ENCODE results near the gene CDK7.

CDK7 gene

GRCh38 chr5:69279517-69279916 is 44.8 kb downstream of the CDK7 start:
- H3K4me3 ChIP-seq (ENCODE audit: low read length), result no peak overlapping the region
- no peaks in the 10 kb centered on the region for H3K4me1 ChIP-seq (ENCODE audit: control insufficient read depth, low read length)
- H3K9me3 ChIP-seq (ENCODE audit: control insufficient read depth, insufficient read depth, low read length), result no peaks in the 10 kb centered on the region
- H3K27me3 ChIP-seq (ENCODE audit: control insufficient read depth, low read length), result no peaks in the 10 kb centered on the region
- H3K27ac ChIP-seq (ENCODE audit: low read depth, low read length), result no peak overlapping the region
- no peaks in the 10 kb centered on the region for H3K79me2 ChIP-seq (ENCODE audit: control insufficient read depth, low read length)
- peaks cover 44% of the 10 kb centered on the region for H3K36me3 ChIP-seq (ENCODE audit: control insufficient read depth, low read length)
- no peak overlapping the region for H3K4me2 ChIP-seq (ENCODE audit: low read length)
- TF ChIP-seq EZH2phosphoT487 (IDR thresholded peaks at IDR 0.05; ENCODE audit: borderline replicate concordance, low read length), result no peak
- TF ChIP-seq CTCF (IDR thresholded peaks at IDR 0.05; ENCODE audit: low read depth, low read length, poor library complexity, severe bottlenecking), result no peak
- peaks cover 12% of the 10 kb centered on the region for H3F3A ChIP-seq (ENCODE audit: control insufficient read depth, insufficient read depth)
- no peaks in the 10 kb centered on the region for H3K9me2 ChIP-seq (replicated peaks; ENCODE audit: control insufficient read depth, low read length)
- no peaks in the 10 kb centered on the region for H4K20me1 ChIP-seq (ENCODE audit: control insufficient read depth, insufficient read depth, low read depth, low read length)

- Histone ChIP-seq H3K27me3 (ENCODE audit: control insufficient read depth, low read length) (no peaks in the 10 kb centered on the region), H3F3A (ENCODE audit: control insufficient read depth, insufficient read depth) (peaks cover 12% of the 10 kb centered on the region), H3K4me1 (ENCODE audit: control insufficient read depth, low read length) (no peaks in the 10 kb centered on the region), H3K36me3 (ENCODE audit: control insufficient read depth, low read length) (peaks cover 35% of the 10 kb centered on the region), H3K9me3 (ENCODE audit: control insufficient read depth, insufficient read depth, low read length) (no peaks in the 10 kb centered on the region), H3K4me2 (ENCODE audit: low read length) (no peak overlapping the region), H3K9me2 (replicated peaks; ENCODE audit: control insufficient read depth, low read length) (no peaks in the 10 kb centered on the region), H3K27ac (ENCODE audit: low read depth, low read length) (no peak overlapping the region), H3K79me2 (ENCODE audit: control insufficient read depth, low read length) (no peaks in the 10 kb centered on the region), H3K4me3 (ENCODE audit: low read length) (no peak overlapping the region), H4K20me1 (ENCODE audit: control insufficient read depth, insufficient read depth, low read depth, low read length) (no peaks in the 10 kb centered on the region)
- TF ChIP-seq EZH2phosphoT487 (IDR thresholded peaks at IDR 0.05; ENCODE audit: borderline replicate concordance, low read length) (no peak), CTCF (IDR thresholded peaks at IDR 0.05; ENCODE audit: low read depth, low read length, poor library complexity, severe bottlenecking) (no peak)
Measured at GRCh38 chr5:69281114-69281513, 46.4 kb downstream of the CDK7 start.

GRCh38 chr5:69284203-69284602 is 49.5 kb downstream of the CDK7 start:
- no peaks in the 10 kb centered on the region for H3K27me3 ChIP-seq (ENCODE audit: control insufficient read depth, low read length)
- H3K9me3 ChIP-seq (ENCODE audit: control insufficient read depth, insufficient read depth, low read length), result no peaks in the 10 kb centered on the region
- no peak overlapping the region for H3K4me2 ChIP-seq (ENCODE audit: low read length)
- H3K27ac ChIP-seq (ENCODE audit: low read depth, low read length), result no peak overlapping the region
- TF ChIP-seq CTCF (IDR thresholded peaks at IDR 0.05; ENCODE audit: low read depth, low read length, poor library complexity, severe bottlenecking), result no peak
- no peak for TF ChIP-seq EZH2phosphoT487 (IDR thresholded peaks at IDR 0.05; ENCODE audit: borderline replicate concordance, low read length)
- peaks cover 4% of the 10 kb centered on the region for H3F3A ChIP-seq (ENCODE audit: control insufficient read depth, insufficient read depth)
- no peaks in the 10 kb centered on the region for H3K9me2 ChIP-seq (replicated peaks; ENCODE audit: control insufficient read depth, low read length)
- no peaks in the 10 kb centered on the region for H3K79me2 ChIP-seq (ENCODE audit: control insufficient read depth, low read length)
- H3K4me1 ChIP-seq (ENCODE audit: control insufficient read depth, low read length), result no peaks in the 10 kb centered on the region
- H3K4me3 ChIP-seq (ENCODE audit: low read length), result no peak overlapping the region
- H3K36me3 ChIP-seq (ENCODE audit: control insufficient read depth, low read length), result peaks cover 21% of the 10 kb centered on the region
- no peaks in the 10 kb centered on the region for H4K20me1 ChIP-seq (ENCODE audit: control insufficient read depth, insufficient read depth, low read depth, low read length)
